H9 (cell line): ENCODE data around the gene AKR1A1. TPM values are rescaled to one million over a fixed set of nuclear protein-coding genes. Genes with fewer than 3 reads are reported as not detected.

Experiments
- DNase-seq: peaks from one replicate; pipeline ENCODE4 v3.0.0-alpha.2; 2017
- H2AFZ ChIP-seq: one replicate; pipeline ENCODE4 v1.6.1; 2013; ENCODE audit warnings: mild to moderate bottlenecking, low read length, control low read depth, moderate library complexity
- H2AK5ac ChIP-seq: 2 replicates; pipeline ENCODE4 v1.6.1; 2013; ENCODE audit warnings: low read length, control low read depth, mixed read lengths; ENCODE audit not compliant: insufficient read length
- H2BK120ac ChIP-seq: one replicate; pipeline ENCODE4 v1.6.1; 2013; ENCODE audit warnings: low read depth, mild to moderate bottlenecking, low read length, control low read depth, inconsistent platforms; ENCODE audit not compliant: poor library complexity, severe bottlenecking
- H2BK12ac ChIP-seq: 2 replicates; pipeline ENCODE4 v1.6.1; 2013; ENCODE audit warnings: low read length, control low read depth, mixed read lengths, low read depth; ENCODE audit not compliant: insufficient read length
- H2BK15ac ChIP-seq: 2 replicates; pipeline ENCODE4 v1.6.1; 2013; ENCODE audit warnings: low read depth, low read length, control low read depth
- H2BK20ac ChIP-seq: one replicate; pipeline ENCODE4 v1.6.1; 2013; ENCODE audit warnings: low read depth, mild to moderate bottlenecking, low read length, control low read depth, inconsistent platforms; ENCODE audit not compliant: poor library complexity, severe bottlenecking
- H2BK5ac ChIP-seq: 2 replicates; pipeline ENCODE4 v1.6.1; 2013; ENCODE audit warnings: low read length, control low read depth, mixed read lengths; ENCODE audit not compliant: insufficient read length
- H3K14ac ChIP-seq: 2 replicates; pipeline ENCODE4 v1.6.1; 2013; ENCODE audit warnings: low read length, control low read depth; ENCODE audit not compliant: insufficient read depth
- H3K18ac ChIP-seq: 2 replicates; pipeline ENCODE4 v1.6.1; 2013; ENCODE audit warnings: low read depth, mild to moderate bottlenecking, mixed read lengths, low read length, control low read depth; ENCODE audit not compliant: insufficient read length
- H3K23ac ChIP-seq: 2 replicates; pipeline ENCODE4 v1.6.1; 2013; ENCODE audit warnings: low read length, control low read depth, mixed read lengths, low read depth; ENCODE audit not compliant: insufficient read length
- H3K23me2 ChIP-seq: 2 replicates; pipeline ENCODE4 v1.6.1; 2013; ENCODE audit warnings: low read depth, mild to moderate bottlenecking, mixed read lengths, low read length, control low read depth; ENCODE audit not compliant: insufficient read length, poor library complexity, severe bottlenecking
- H3K27ac ChIP-seq: 2 replicates; pipeline ENCODE4 v1.5.1; 2013; ENCODE audit warnings: low read length, control low read depth, mixed read lengths, low read depth; ENCODE audit not compliant: insufficient read length
- H3K27me3 ChIP-seq: 2 replicates; pipeline ENCODE4 v1.6.1; 2013; ENCODE audit warnings: low read length, control low read depth, inconsistent platforms; ENCODE audit not compliant: insufficient read depth
- H3K4ac ChIP-seq: 2 replicates; pipeline ENCODE4 v1.6.1; 2013; ENCODE audit warnings: low read depth, mild to moderate bottlenecking, control low read depth, inconsistent platforms, low read length, moderate library complexity
- H3K4me1 ChIP-seq: 2 replicates; pipeline ENCODE4 v1.6.1; 2013; ENCODE audit warnings: low read length, control low read depth, inconsistent platforms; ENCODE audit not compliant: insufficient read depth
- H3K4me2 ChIP-seq: 2 replicates; pipeline ENCODE4 v1.6.1; 2013; ENCODE audit warnings: low read length, control low read depth, mixed read lengths; ENCODE audit not compliant: insufficient read length, insufficient read depth
- H3K56ac ChIP-seq: 2 replicates; pipeline ENCODE4 v1.6.1; 2013; ENCODE audit warnings: low read depth, mild to moderate bottlenecking, mixed read lengths, low read length, control low read depth; ENCODE audit not compliant: insufficient read length
- H3K79me1 ChIP-seq: 2 replicates; pipeline ENCODE4 v1.6.1; 2013; ENCODE audit warnings: low read depth, mild to moderate bottlenecking, moderate library complexity, low read length, control low read depth, inconsistent platforms; ENCODE audit not compliant: insufficient read depth, poor library complexity, severe bottlenecking
- H3K79me2 ChIP-seq: 2 replicates; pipeline ENCODE4 v1.6.1; 2013; ENCODE audit warnings: low read length, control low read depth, inconsistent platforms; ENCODE audit not compliant: insufficient read depth
- H3K9ac ChIP-seq: 2 replicates; pipeline ENCODE4 v1.6.1; 2013; ENCODE audit warnings: low read length, control low read depth, mixed read lengths; ENCODE audit not compliant: insufficient read length; ENCODE audit errors: extremely low read depth
- H3K9me3 ChIP-seq: one replicate; pipeline ENCODE4 v1.6.1; 2013; ENCODE audit warnings: low read depth, low read length, inconsistent platforms; ENCODE audit not compliant: control insufficient read depth
- H3T11ph ChIP-seq: one replicate; pipeline ENCODE4 v1.6.1; 2013; ENCODE audit warnings: mild to moderate bottlenecking, low read length, control low read depth, inconsistent platforms
- H4K20me1 ChIP-seq: one replicate; pipeline ENCODE4 v1.6.1; 2013; ENCODE audit not compliant: control insufficient read depth, insufficient read length, insufficient read depth
- H4K5ac ChIP-seq: 2 replicates; pipeline ENCODE4 v1.6.1; 2013; ENCODE audit warnings: low read depth, mild to moderate bottlenecking, mixed read lengths, low read length, control low read depth; ENCODE audit not compliant: insufficient read length
- H4K8ac ChIP-seq: replicated peaks from 2 replicates; pipeline ENCODE4 v1.6.1; 2013; ENCODE audit warnings: low read length, control low read depth, mixed read lengths, low read depth; ENCODE audit not compliant: insufficient read length
- H4K91ac ChIP-seq: 2 replicates; pipeline ENCODE4 v1.6.1; 2013; ENCODE audit warnings: low read depth, mild to moderate bottlenecking, moderate library complexity, mixed read lengths, low read length, control low read depth; ENCODE audit not compliant: insufficient read length
- H3K27ac Mint-ChIP-seq, 3 experiments: 2 replicates in 2 of 3; 3 replicates in 1 of 3; pipeline ENCODE4 v1.8.0; 2020 to 2021; ENCODE audit warnings: mixed read lengths in 3 of 3, mild to moderate bottlenecking in 1 of 3, moderate library complexity in 1 of 3
- H3K27me3 Mint-ChIP-seq: 2 replicates; pipeline ENCODE4 v1.8.0; 2021; ENCODE audit warnings: low read depth, mild to moderate bottlenecking, moderate library complexity, mixed read lengths
- H3K36me3 Mint-ChIP-seq, 3 experiments: 2 replicates in 2 of 3; 3 replicates in 1 of 3; pipeline ENCODE4 v1.8.0; 2020 to 2021; ENCODE audit warnings: low read depth in 3 of 3, mixed read lengths in 3 of 3; ENCODE audit not compliant: insufficient read depth in 1 of 3
- H3K4me1 Mint-ChIP-seq, 2 experiments: 2 replicates each; pipeline ENCODE4 v1.8.0; 2020; ENCODE audit warnings: mixed read lengths in 2 of 2
- H3K4me3 Mint-ChIP-seq, 2 experiments: 2 replicates in 1 of 2; 3 replicates in 1 of 2; pipeline ENCODE4 v1.8.0; 2020 to 2021; ENCODE audit warnings: mild to moderate bottlenecking in 2 of 2, mixed read lengths in 2 of 2, moderate library complexity in 1 of 2
- H3K9me3 Mint-ChIP-seq, 2 experiments: 2 replicates in 1 of 2; 3 replicates in 1 of 2; pipeline ENCODE4 v1.8.0; 2020; ENCODE audit warnings: mild to moderate bottlenecking in 2 of 2, mixed read lengths in 2 of 2, moderate library complexity in 1 of 2
- WGBS: extraction: QIAGEN DNeasy Blood & Tissue Kit; methylation state at CpG from one replicate; pipeline ENCODE4 v1.1.7; 2013; ENCODE audit warnings: missing lambda C conversion rate, low lambda C conversion rate, mixed read lengths; ENCODE audit not compliant: insufficient read length; ENCODE audit errors: extremely low coverage; 5-methylcytosine and 5-hydroxymethylcytosine counted together
- total RNA-seq: library from RNA; stranded (reverse); gene quantifications from 2 replicates; pipeline ENCODE4 v1.2.1, GENCODE V29; 2021
- TF ChIP-seq, protein P1 (sequence below): fragments of 200-600 bp; sonication (generic); conservative IDR thresholded peaks from 3 replicates; pipeline ENCODE4 v1.8.0; 2021; ENCODE audit warnings: antibody characterized with exemption, mild to moderate bottlenecking

AKR1A1 gene
- total RNA-seq, 1 experiment from 2014 or later = 286 TPM

DNA sequence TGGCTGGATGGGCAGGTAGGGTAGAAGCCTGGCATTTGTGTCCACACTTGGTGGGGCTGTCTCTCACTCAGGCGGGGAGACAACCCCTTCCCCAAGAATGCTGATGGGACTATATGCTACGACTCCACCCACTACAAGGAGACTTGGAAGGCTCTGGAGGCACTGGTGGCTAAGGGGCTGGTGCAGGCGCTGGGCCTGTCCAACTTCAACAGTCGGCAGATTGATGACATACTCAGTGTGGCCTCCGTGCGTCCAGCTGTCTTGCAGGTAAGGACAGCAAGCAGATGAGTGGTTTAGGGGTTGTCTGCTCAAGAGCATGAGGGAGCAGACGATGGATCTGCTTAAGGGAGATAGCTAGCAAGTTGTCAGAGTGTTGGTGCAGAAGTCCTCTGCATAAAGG lies 17.3 kb downstream of the AKR1A1 start:
- H3K9me3 ChIP-seq = no peaks in the 10 kb centered on the region
- 0 out of 2 replicates have a peak, but pooled peaks cover under 1% of the 10 kb centered on the region for H3K4me1 ChIP-seq
- Mint-ChIP-seq H3K4me3 (no peak overlapping the region), H3K27ac (peak overlapping the region in 2 of 3 experiments; percentile 3 to 7; a peak in 2 of 7 replicates), H3K4me1 (peaks cover 8 to 9% of the 10 kb centered on the region in 2 experiments), H3K27me3 (no peaks in the 10 kb centered on the region), H3K9me3 (no peaks in the 10 kb centered on the region), H3K36me3 (peaks cover 39 to 76% (median 57%) of the 10 kb centered on the region in 3 experiments)
- H4K91ac ChIP-seq = no peak overlapping the region
- no peak overlapping the region for H2AFZ ChIP-seq
- no peak overlapping the region for H4K5ac ChIP-seq
- H4K20me1 ChIP-seq = no peaks in the 10 kb centered on the region
- H3T11ph ChIP-seq = no peak overlapping the region
- no peaks in the 10 kb centered on the region for H3K79me2 ChIP-seq
- no peak overlapping the region for H3K56ac ChIP-seq
- no peak overlapping the region for H2BK120ac ChIP-seq
- no peak overlapping the region for H3K23ac ChIP-seq
- H4K8ac ChIP-seq = no peak overlapping the region
- H3K27ac ChIP-seq = no peak overlapping the region
- no peak for DNase-seq
- no peak overlapping the region for H3K14ac ChIP-seq
- no peaks in the 10 kb centered on the region for H3K79me1 ChIP-seq
- no peak overlapping the region for H2BK5ac ChIP-seq
- no peak overlapping the region for H3K9ac ChIP-seq
- no peaks in the 10 kb centered on the region for H3K23me2 ChIP-seq
- WGBS = no CpG with 5 or more reads among the region's 7 CpGs
- no peaks in the 10 kb centered on the region for H3K27me3 ChIP-seq
- no peak overlapping the region for H2AK5ac ChIP-seq
- TF ChIP-seq, protein P1, sequence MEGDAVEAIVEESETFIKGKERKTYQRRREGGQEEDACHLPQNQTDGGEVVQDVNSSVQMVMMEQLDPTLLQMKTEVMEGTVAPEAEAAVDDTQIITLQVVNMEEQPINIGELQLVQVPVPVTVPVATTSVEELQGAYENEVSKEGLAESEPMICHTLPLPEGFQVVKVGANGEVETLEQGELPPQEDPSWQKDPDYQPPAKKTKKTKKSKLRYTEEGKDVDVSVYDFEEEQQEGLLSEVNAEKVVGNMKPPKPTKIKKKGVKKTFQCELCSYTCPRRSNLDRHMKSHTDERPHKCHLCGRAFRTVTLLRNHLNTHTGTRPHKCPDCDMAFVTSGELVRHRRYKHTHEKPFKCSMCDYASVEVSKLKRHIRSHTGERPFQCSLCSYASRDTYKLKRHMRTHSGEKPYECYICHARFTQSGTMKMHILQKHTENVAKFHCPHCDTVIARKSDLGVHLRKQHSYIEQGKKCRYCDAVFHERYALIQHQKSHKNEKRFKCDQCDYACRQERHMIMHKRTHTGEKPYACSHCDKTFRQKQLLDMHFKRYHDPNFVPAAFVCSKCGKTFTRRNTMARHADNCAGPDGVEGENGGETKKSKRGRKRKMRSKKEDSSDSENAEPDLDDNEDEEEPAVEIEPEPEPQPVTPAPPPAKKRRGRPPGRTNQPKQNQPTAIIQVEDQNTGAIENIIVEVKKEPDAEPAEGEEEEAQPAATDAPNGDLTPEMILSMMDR = no peak
- no peak overlapping the region for H2BK12ac ChIP-seq
- no peak overlapping the region for H3K4ac ChIP-seq
- no peak overlapping the region for H3K4me2 ChIP-seq
- no peak overlapping the region for H2BK20ac ChIP-seq
- H3K18ac ChIP-seq = no peak overlapping the region
- H2BK15ac ChIP-seq = no peak overlapping the region
